ENCODE measurements around the gene MYH7. TPM values are rescaled to one million over a fixed set of nuclear protein-coding genes. Genes with fewer than 3 reads are reported as not detected.
"Not testable (repeated sequence)": the region's sequence is repeated elsewhere in the genome, so short reads cannot be mapped to it uniquely, and the experiment has no call there.

The MYH7 gene
- total RNA-seq, 2 experiments from 2014 or later: not detected

DNA sequence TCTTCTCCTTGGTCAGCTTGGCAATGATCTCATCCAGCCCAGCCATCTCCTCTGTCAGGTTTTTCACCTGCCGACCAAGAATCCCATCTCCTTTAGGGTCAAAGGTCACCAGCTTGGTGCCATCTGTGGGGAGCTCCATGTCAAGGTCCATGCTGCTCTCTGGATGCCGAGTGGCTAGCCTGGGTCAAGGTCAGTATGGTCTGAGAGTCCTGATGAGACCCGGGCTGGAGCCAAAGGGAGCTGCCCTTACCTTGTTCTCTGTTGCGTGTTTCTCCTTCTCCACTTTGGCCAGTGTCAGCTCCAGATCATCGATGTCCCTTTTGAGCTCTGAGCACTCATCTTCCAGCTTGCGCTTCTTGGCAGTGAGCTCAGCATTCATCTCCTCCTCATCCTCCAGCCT is 11.8 kb downstream of the MYH7 start:
- POLR2A ChIA-PET: no interaction called here
- Mint-ChIP-seq H3K4me3 (no peak overlapping the region), H3K27me3 (no peaks in the 10 kb centered on the region), H3K36me3 (ENCODE audit: low read depth) (no peaks in the 10 kb centered on the region), H3K4me1 (ENCODE audit: low read depth) (peaks cover 14% of the 10 kb centered on the region), H3K27ac (no peak overlapping the region), H3K9me3 (no peaks in the 10 kb centered on the region)
- DNase-seq: no peak
- intact Hi-C loops (cut with micrococcal nuclease): no loop called here
- TF ChIP-seq, protein P1, sequence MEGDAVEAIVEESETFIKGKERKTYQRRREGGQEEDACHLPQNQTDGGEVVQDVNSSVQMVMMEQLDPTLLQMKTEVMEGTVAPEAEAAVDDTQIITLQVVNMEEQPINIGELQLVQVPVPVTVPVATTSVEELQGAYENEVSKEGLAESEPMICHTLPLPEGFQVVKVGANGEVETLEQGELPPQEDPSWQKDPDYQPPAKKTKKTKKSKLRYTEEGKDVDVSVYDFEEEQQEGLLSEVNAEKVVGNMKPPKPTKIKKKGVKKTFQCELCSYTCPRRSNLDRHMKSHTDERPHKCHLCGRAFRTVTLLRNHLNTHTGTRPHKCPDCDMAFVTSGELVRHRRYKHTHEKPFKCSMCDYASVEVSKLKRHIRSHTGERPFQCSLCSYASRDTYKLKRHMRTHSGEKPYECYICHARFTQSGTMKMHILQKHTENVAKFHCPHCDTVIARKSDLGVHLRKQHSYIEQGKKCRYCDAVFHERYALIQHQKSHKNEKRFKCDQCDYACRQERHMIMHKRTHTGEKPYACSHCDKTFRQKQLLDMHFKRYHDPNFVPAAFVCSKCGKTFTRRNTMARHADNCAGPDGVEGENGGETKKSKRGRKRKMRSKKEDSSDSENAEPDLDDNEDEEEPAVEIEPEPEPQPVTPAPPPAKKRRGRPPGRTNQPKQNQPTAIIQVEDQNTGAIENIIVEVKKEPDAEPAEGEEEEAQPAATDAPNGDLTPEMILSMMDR (IDR thresholded peaks at IDR 0.05): no peak
- no peak for ATAC-seq
- CTCF ChIA-PET: interaction anchor here (1.5 to 2.3 kb wide), 4 partner anchors 29 to 165 kb away, joined by 3 to 10 read pairs (median 7); no protein-coding TSS in a partner anchor

DNA sequence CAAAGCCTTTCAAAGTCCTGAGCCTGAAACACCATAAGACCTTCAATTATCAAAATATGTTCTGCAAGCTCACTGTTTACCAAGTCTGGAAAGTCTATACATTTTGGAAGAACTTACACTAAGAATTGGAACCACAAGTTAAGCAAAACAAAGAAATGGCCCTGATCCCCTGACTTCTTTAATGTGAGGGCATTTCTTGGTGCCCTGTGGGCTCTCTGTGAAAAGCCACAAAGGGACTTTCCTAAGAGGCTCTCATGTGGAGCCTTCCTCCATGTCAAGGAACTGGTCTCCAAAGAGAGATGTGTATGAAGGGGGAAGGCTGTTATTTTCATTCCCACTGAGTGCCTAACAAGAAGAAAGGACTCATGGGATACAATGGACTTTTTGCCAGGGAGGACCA is 13.9 kb downstream of the MYH7 start:
- H3K4me3 Mint-ChIP-seq: no peak overlapping the region
- peaks cover 3% of the 10 kb centered on the region for H3K27me3 Mint-ChIP-seq
- DNase-seq: peak; percentile 63
- POLR2A ChIA-PET: no interaction called here
- peak overlapping the region; percentile 37 for H3K27ac Mint-ChIP-seq
- H3K9me3 Mint-ChIP-seq: no peaks in the 10 kb centered on the region
- ATAC-seq: peak; percentile 86
- peaks cover 14% of the 10 kb centered on the region for H3K4me1 Mint-ChIP-seq (ENCODE audit: low read depth)
- intact Hi-C loops (cut with micrococcal nuclease): no loop called here
- no peaks in the 10 kb centered on the region for H3K36me3 Mint-ChIP-seq (ENCODE audit: low read depth)
- CTCF ChIA-PET: interaction anchor here (0.8 to 1.1 kb wide), 3 partner anchors 42 to 137 kb away, joined by 3 to 4 read pairs (median 3); no protein-coding TSS in a partner anchor
- TF ChIP-seq, protein P1 (IDR thresholded peaks at IDR 0.05): no peak

DNA sequence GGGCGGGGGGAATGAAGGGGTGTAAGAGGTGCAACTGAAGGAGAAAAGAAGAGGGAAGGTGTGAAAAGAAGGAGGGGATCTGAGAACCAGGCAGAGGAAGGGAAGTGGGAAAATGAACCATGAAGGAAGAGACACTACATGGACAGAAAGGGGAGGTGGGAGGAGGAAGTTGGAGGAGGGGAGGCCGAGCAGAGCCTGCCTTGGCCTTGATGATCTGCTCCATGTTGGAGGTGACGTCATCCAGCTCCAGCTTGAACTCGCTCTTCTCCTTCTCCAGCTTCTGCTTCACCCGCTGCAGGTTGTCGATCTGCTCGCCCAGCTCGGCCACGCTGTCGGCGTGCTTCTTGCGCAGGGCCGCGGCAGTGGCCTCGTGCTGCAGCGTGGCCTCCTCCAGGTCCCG is 15.8 kb downstream of the MYH7 start:
- ATAC-seq; H3K27me3 Mint-ChIP-seq; H3K9me3 Mint-ChIP-seq; H3K4me3 Mint-ChIP-seq; POLR2A ChIA-PET; intact Hi-C loops (cut with micrococcal nuclease); CTCF ChIA-PET; H3K27ac Mint-ChIP-seq; DNase-seq; H3K36me3 Mint-ChIP-seq (ENCODE audit: low read depth): not testable (repeated sequence)
- H3K4me1 Mint-ChIP-seq (ENCODE audit: low read depth): peaks cover 14% of the 10 kb centered on the region

DNA sequence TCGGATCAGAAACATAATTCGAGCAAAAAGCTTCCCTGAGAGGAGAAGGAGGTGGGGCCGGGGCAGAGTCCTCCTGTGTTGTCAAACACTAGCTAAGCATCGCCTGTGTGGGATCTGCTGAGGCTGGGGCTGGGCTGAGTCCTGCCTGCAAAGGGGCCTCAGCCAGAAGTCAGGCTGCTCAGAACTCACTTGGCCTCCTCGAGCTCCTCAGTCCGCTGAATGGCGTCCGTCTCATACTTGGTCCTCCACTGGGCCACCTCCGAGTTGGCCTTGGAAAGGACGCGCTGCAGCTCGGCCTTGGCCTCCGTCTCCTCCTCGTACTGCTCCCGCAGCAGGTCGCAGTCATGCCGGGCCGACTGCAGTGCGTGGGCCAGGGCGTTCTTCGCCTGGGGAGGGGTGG is 17.4 kb downstream of the MYH7 start:
- CTCF ChIA-PET: interaction anchor here (1.0 kb wide), 1 partner anchor 52 kb away, joined by 3 read pairs; the partner anchor contains the start of gene NGDN

DNA sequence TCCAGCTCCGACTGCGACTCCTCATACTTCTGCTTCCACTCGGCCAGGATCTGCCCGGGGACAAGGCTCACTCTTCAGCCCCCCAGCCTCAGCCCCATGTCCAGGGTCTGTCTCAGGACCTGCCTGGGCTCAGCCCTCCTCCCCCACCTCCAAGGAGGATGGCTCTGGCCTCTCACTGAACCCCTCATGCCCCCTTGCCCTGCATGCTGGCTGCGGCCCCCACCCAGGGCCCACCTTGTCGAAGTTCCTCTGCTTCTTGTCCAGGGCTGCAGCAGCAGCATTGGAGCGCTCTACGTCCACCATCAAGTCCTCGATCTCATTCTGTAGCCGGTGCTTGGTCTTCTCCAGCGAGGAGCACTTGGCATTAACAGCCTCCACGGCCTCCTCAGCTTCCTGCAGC is 18.2 kb downstream of the MYH7 start:
- H3K4me1 Mint-ChIP-seq (ENCODE audit: low read depth): peaks cover 14% of the 10 kb centered on the region
- ATAC-seq; H3K9me3 Mint-ChIP-seq; H3K27ac Mint-ChIP-seq; H3K27me3 Mint-ChIP-seq; H3K4me3 Mint-ChIP-seq; DNase-seq; POLR2A ChIA-PET; intact Hi-C loops (cut with micrococcal nuclease); H3K36me3 Mint-ChIP-seq (ENCODE audit: low read depth): not testable (repeated sequence)
- CTCF ChIA-PET: interaction anchor here (1.4 kb wide), 1 partner anchor 37 kb away, joined by 5 read pairs; no protein-coding TSS in a partner anchor

More for the DNA sequence above, 17.4 kb downstream of the MYH7 start:
- POLR2A ChIA-PET: no interaction called here
- H3K27ac Mint-ChIP-seq: no peak overlapping the region
- ATAC-seq (no peak), DNase-seq (no peak)
- peaks cover 14% of the 10 kb centered on the region for H3K4me1 Mint-ChIP-seq (ENCODE audit: low read depth)
- no peak overlapping the region for H3K4me3 Mint-ChIP-seq
- H3K9me3 Mint-ChIP-seq: no peaks in the 10 kb centered on the region
- TF ChIP-seq, protein P1 (IDR thresholded peaks at IDR 0.05): no peak
- peaks cover 5% of the 10 kb centered on the region for H3K27me3 Mint-ChIP-seq
- no peaks in the 10 kb centered on the region for H3K36me3 Mint-ChIP-seq (ENCODE audit: low read depth)
- intact Hi-C loops (cut with micrococcal nuclease): no loop called here

DNA sequence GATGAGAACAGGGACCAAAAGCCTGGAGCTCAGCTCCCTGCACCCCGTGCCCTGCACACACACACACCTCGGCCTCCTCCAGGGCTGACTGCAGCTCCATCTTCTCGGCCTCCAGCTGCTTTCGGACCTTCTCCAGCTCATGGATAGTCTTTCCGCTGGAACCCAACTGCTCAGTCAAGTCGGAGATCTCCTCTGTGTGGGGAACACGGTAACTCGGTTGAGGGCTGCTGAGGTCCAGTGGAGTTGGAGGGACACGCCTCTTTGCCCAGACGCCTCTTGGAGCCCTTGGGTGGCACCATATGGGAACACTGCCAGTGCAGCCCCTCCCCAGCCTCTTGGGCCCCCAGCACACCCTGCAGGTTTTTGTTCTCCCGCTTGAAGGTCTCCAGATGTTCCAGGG is 18.7 kb downstream of the MYH7 start:
- H3K4me1 Mint-ChIP-seq (ENCODE audit: low read depth): peaks cover 10% of the 10 kb centered on the region
- DNase-seq (no peak), ATAC-seq (no peak)
- H3K27ac Mint-ChIP-seq: no peak overlapping the region
- H3K9me3 Mint-ChIP-seq: no peaks in the 10 kb centered on the region
- intact Hi-C loops (cut with micrococcal nuclease): no loop called here
- peaks cover 5% of the 10 kb centered on the region for H3K27me3 Mint-ChIP-seq
- no peaks in the 10 kb centered on the region for H3K36me3 Mint-ChIP-seq (ENCODE audit: low read depth)
- POLR2A ChIA-PET: no interaction called here
- H3K4me3 Mint-ChIP-seq: no peak overlapping the region
- CTCF ChIA-PET: interaction anchor here (1.4 kb wide), 1 partner anchor 36 kb away, joined by 5 read pairs; no protein-coding TSS in a partner anchor
- TF ChIP-seq, protein P1 (IDR thresholded peaks at IDR 0.05): no peak
